Activated CD4-positive, alpha-beta T cell treated with anti-CD3 and anti-CD28 coated beads, Interleukin-10, Interleukin-2, amounts not matched to agents 100 ng/mL and 50 ng/mL, durations not matched to agents 16 hours and 8 hours (primary cell): ENCODE measurements around the gene OR7A5.
A peak's percentile ranks its signal among the peaks of the same experiment; 100 is the strongest.
"Not testable (repeated sequence)": the region's sequence is repeated elsewhere in the genome, so short reads cannot be mapped to it uniquely, and the experiment has no call there.

ENCODE experiments used
- DNase-seq: peaks from one replicate; pipeline ENCODE4 v3.0.0-alpha.2; 2020

OR7A5 gene

DNA sequence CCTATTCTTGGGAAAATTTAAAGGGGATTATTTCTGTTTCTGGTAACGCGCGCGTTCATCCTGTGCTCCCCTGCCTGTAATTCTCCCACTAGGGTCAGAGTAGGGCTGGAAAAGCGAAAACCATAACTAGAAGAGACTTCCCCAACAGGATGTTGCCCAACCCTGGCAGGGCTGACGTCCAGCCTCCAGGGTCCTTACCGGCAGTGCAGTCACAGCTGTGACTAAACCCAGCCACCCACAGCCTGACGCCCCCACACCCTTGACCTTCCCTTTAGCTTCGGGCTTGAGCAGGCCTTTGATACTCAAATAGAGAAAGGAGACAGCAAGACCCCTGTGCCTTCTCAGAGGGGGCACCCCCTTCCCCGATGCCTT lies 50.3 kb downstream of the OR7A5 start:
- peak; percentile 41 for DNase-seq

DNA sequence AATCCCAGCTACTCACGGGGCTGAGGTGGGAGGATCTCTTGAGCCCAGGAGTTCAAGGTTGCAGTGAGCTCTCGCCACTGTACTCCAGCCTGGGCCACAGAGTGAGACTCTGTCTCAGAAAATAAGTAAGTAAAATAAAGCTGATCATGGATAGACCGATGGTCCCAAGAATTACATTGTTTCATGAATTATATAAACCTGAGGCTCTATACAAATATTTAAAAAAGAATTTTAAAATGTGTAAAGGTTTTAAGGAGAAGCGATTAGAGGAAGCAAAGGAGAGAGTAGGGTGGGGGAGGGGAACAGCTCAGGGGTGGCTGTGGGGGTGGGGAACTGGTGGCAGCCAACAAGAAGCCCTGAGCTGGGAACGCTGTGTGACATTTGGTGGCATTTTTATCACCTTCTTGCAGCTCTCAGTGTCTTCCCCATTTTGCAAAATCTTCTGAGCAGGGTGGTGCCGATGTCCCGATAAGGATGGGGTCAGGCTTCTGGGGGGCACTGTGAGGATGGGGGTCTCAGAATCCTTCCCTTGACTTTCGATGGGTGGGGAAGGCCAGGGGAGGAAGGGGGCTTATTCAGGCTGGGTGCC lies 51.5 kb downstream of the OR7A5 start:
- not testable (repeated sequence) for DNase-seq

GRCh38 chr19:14782626-14783409 lies 52.2 kb downstream of the OR7A5 start:
- no peak for DNase-seq

DNA sequence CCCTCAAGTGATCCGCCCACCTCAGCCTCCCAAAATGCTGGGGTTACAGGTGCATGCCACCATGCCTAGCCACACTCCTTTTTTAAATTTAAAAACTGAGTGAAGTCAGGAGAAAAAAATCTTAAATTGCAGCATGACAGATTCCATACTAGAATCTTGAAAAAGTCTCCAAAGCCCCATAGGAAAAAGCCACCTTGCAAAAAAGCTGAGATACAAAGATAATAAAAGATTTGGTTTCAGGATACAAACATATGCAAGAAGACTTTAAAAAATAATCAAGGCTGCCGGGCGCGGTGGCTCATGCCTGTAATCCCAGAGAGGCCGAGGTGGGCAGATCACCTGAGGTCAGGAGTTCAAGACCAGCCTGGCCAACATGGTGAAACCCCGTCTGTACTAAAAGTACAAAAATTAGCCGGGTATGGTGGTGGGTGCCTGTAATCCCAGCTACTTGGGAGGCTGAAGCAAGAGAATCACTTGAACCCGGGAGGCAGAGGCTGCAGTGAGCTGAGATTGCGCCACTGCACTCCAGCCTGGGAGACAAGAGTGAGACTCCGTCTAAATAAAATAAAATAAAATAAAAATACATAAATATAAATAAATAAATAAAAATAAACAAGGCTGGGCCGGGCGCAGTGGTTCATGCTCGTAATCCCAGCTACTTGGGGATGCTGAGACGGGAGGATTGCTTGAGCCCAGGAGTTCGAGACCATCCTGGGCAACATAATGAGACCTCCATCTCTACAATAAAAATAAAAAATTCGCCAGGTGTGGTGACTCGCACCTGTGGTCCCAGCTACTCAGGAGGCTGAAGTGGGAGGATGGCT lies 53.1 kb downstream of the OR7A5 start:
- DNase-seq = not testable (repeated sequence)

DNA sequence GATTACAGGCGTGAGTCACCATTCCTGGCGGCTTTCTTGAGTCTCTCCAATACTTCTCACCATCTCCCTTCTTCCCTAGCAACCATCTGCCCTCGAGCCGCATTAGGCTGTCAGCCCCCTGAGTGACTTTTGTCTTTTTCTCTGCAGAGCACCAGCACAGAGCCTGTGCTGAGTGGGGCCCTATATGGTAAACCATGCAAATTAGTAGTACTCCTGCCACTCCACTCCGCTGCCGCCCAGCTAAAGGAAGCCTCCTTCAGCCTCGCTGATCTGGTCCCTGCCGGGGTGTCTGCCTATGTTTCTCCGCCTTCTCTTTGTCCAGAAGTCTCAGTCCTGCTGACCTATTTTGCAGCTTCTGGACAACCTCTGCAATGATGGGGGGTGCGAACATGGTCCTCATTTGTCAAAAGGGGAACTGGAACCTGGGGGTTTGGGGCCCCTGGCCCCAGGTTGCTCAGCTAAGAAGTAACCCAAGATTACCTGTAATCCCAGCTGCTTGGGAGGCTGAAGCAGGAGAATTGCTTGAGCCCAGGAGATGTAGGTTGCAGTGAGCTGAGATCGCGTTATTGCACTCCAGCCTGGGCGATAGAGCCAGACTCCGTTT lies 54.3 kb downstream of the OR7A5 start:
- DNase-seq = not testable (repeated sequence)

DNA sequence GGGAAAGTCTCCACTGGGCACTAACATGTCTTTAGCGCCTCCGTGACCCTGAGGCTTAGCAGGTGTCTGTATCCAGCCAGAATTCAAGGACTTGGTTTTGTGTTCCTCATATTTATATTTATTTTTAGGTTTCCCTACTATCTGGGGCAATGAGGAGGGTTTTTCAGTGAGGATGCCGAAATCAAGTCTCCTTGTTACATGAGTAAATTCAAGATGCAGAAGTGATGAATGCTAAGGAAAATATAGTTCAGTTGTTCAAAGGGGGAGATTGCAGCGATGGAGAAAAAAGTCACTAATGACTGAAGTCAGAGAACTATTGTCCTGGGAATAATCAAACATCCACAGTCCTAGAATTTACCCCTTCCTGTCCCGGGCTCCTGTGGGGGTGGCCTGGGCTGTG lies 55.8 kb downstream of the OR7A5 start:
- DNase-seq = no peak

- DNase-seq = not testable (repeated sequence)
Observed at GRCh38 chr19:14778110-14778845, 56.7 kb downstream of the OR7A5 start, which contains the start of gene ADGRE2. TSS of gene ADGRE2 (minus strand) at chr19:14778560. CDS start at chr19:14776756, 1,804 bp downstream.

- not testable (repeated sequence) for DNase-seq
Observed at GRCh38 chr19:14777645-14778044, 57.3 kb downstream of the OR7A5 start.
